HL-60/S4 (cell line): ENCODE data around the gene NHLRC2.

Source experiments
- in situ Hi-C: fragments of 300-500 bp; cut with MboI; formaldehyde crosslinking; loops from 2 replicates; pipeline ENCODE4 v1.14.3; 2022; ENCODE audit warnings: low sequenced_read_pairs

The NHLRC2 gene

GRCh38 chr10:113905756-113906155, 51.3 kb downstream of the NHLRC2 start:
- in situ Hi-C loops, result no loop called here

- in situ Hi-C loops, result no loop called here
These were observed 52.7 kb downstream of the NHLRC2 start for GRCh38 chr10:113907166-113907565.

- in situ Hi-C loops, result no loop called here
These were observed 53.8 kb downstream of the NHLRC2 start for GRCh38 chr10:113908236-113908635.

- in situ Hi-C loops, result no loop called here
These were observed 56.7 kb downstream of the NHLRC2 start for GRCh38 chr10:113911113-113911512.

- in situ Hi-C loops, result no loop called here
These were observed 57.4 kb downstream of the NHLRC2 start for GRCh38 chr10:113911839-113912238.

GRCh38 chr10:113912582-113912981, 58.1 kb downstream of the NHLRC2 start:
- in situ Hi-C loops, result no loop called here

- in situ Hi-C loops, result no loop called here
These were observed 60.5 kb downstream of the NHLRC2 start for GRCh38 chr10:113914956-113915355.

- in situ Hi-C loops, result no loop called here
These were observed 61.1 kb downstream of the NHLRC2 start for GRCh38 chr10:113915540-113915939.

- in situ Hi-C loops, result no loop called here
These were observed 61.6 kb downstream of the NHLRC2 start for GRCh38 chr10:113916053-113916452.

GRCh38 chr10:113917636-113918035, 63.2 kb downstream of the NHLRC2 start:
- in situ Hi-C loops, result no loop called here

GRCh38 chr10:113920114-113920513, 65.7 kb downstream of the NHLRC2 start:
- in situ Hi-C loops, result no loop called here

GRCh38 chr10:113920875-113921274, 66.4 kb downstream of the NHLRC2 start:
- in situ Hi-C loops, result no loop called here

GRCh38 chr10:113921561-113922370, 67.3 kb downstream of the NHLRC2 start:
- in situ Hi-C loops, result no loop called here

- in situ Hi-C loops, result no loop called here
These were observed 68.5 kb downstream of the NHLRC2 start for GRCh38 chr10:113922787-113923570.

GRCh38 chr10:113924186-113924585, 69.7 kb downstream of the NHLRC2 start:
- in situ Hi-C loops, result no loop called here

- in situ Hi-C loops, result no loop called here
These were observed 70.2 kb downstream of the NHLRC2 start for GRCh38 chr10:113924664-113925063.

- in situ Hi-C loops, result no loop called here
These were observed 73.0 kb downstream of the NHLRC2 start for GRCh38 chr10:113927440-113927839.

GRCh38 chr10:113928830-113929229, 74.4 kb downstream of the NHLRC2 start:
- in situ Hi-C loops, result no loop called here

- in situ Hi-C loops, result no loop called here
These were observed 75.1 kb downstream of the NHLRC2 start for GRCh38 chr10:113929522-113929921.

- in situ Hi-C loops, result no loop called here
These were observed 76.1 kb downstream of the NHLRC2 start for GRCh38 chr10:113930482-113931057.

GRCh38 chr10:113932854-113933253, 78.4 kb downstream of the NHLRC2 start:
- in situ Hi-C loops, result no loop called here
